Gastrocnemius medialis (tissue), 4 donors: Measurements from ENCODE around the gene ADAM19. TPM values are rescaled to one million over a fixed set of nuclear protein-coding genes. Genes with fewer than 3 reads are reported as not detected.

ENCODE experiments used
- ATAC-seq, 2 donors: fragments of 150-250 bp; one replicate each; pipeline ENCODE4 v1.9.1; 2016
- DNase-seq, 2 donors: peaks; one replicate each; pipeline ENCODE4 v3.0.0-alpha.2; 2019
- H3K27ac ChIP-seq, 4 donors: fragments of 200-600 bp; sonication (generic); 1 replicate in 1 of 4; 2 replicates in 3 of 4; pipeline ENCODE4 v1.5.1; 2016 to 2018; ENCODE audit warnings: mild to moderate bottlenecking in 2 of 4, moderate library complexity in 1 of 4
- H3K27me3 ChIP-seq, 3 donors: fragments of 200-600 bp; sonication (generic) in 2 of 3; 1 replicate in 1 of 3; 2 replicates in 2 of 3; pipeline versions ENCODE4 v1.5.1 to v1.6.0; 2016 to 2019; ENCODE audit warnings: mild to moderate bottlenecking in 1 of 3, moderate library complexity in 1 of 3
- H3K36me3 ChIP-seq, 2 donors: fragments of 200-600 bp; sonication (generic) in 1 of 2; one replicate each; pipeline ENCODE4 v1.5.1; 2017 to 2018
- H3K4me1 ChIP-seq, 2 donors: fragments of 200-600 bp; sonication (generic) in 1 of 2; one replicate each; pipeline ENCODE4 v1.5.1; 2016 to 2017; ENCODE audit warnings: mild to moderate bottlenecking in 2 of 2
- H3K4me3 ChIP-seq, 4 donors: fragments of 200-600 bp; sonication (generic) in 3 of 4; 1 replicate in 1 of 4; 2 replicates in 3 of 4; pipeline ENCODE4 v1.5.1; 2016 to 2019; ENCODE audit warnings: mild to moderate bottlenecking in 2 of 4
- H3K9me3 ChIP-seq, 3 donors: fragments of 200-600 bp; sonication (generic) in 2 of 3; 1 replicate in 1 of 3; 2 replicates in 2 of 3; pipeline ENCODE4 v1.5.1; 2016 to 2019
- POLR2A ChIP-seq, 2 donors: fragments of 450-650 bp; IDR thresholded peaks; one replicate each; pipeline ENCODE4 v1.6.1; 2017; ENCODE audit warnings: antibody characterized with exemption in 2 of 2, mild to moderate bottlenecking in 2 of 2, moderate library complexity in 2 of 2
- in situ Hi-C, 4 donors: fragments of 200-750 bp; cut with MboI; loops; one replicate each; pipeline versions ENCODE4 v1.15.0 to v1.8.0; 2017; ENCODE audit warnings: low sequenced_read_pairs in 4 of 4
- intact Hi-C: fragments of 100-400 bp; cut with DNase I; formaldehyde crosslinking; loops from one replicate; pipeline ENCODE4 v1.15.1; 2023; ENCODE audit warnings: low total_unique reads
- total RNA-seq, 4 donors: library from RNA; depleted of rRNA; stranded (reverse); fragments of >200 nt; gene quantifications; one replicate each; pipeline versions ENCODE4 v1.1.0 to v1.2.3, GENCODE V29; 2016
- TF ChIP-seq, protein P1 (sequence below), 5 experiments: fragments of 450-650 bp in 3 of 5; fragments of 200-600 bp in 2 of 5; sonication (generic) in 2 of 5; IDR thresholded peaks in 4 of 5; conservative IDR thresholded peaks in 1 of 5; 1 replicate in 4 of 5; 2 replicates in 1 of 5; pipeline ENCODE4 v1.5.1; 2016 to 2019; ENCODE audit warnings: antibody characterized with exemption in 5 of 5, mild to moderate bottlenecking in 3 of 5, moderate library complexity in 3 of 5

The ADAM19 gene
- total RNA-seq, 4 donors from 2014 or later = 0.39 to 0.97 (median 0.76) TPM

DNA sequence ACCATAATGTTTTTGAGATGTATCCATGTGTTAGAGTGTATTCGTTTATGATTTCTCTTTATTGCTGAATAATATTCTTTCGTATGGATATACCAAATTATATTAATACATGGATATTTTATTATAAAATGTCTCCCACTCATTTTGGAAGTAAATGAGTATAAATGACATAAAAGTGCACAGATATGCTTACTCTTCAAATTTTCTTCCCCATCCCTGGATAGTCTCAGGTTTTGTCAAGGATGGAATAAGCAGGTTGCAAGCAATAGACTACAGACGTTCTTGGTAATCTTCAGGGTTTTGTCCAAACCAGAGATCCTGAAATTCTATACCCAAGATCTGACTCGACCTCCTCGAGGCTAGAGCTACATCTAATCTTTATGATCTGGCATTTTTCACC lies 64.9 kb downstream of the ADAM19 start:
- peak overlapping the region in 2 of 4 donors; percentile 61 to 63 for H3K27ac ChIP-seq
- ATAC-seq = no peak
- H3K27me3 ChIP-seq = no peaks in the 10 kb centered on the region
- TF ChIP-seq, protein P1, sequence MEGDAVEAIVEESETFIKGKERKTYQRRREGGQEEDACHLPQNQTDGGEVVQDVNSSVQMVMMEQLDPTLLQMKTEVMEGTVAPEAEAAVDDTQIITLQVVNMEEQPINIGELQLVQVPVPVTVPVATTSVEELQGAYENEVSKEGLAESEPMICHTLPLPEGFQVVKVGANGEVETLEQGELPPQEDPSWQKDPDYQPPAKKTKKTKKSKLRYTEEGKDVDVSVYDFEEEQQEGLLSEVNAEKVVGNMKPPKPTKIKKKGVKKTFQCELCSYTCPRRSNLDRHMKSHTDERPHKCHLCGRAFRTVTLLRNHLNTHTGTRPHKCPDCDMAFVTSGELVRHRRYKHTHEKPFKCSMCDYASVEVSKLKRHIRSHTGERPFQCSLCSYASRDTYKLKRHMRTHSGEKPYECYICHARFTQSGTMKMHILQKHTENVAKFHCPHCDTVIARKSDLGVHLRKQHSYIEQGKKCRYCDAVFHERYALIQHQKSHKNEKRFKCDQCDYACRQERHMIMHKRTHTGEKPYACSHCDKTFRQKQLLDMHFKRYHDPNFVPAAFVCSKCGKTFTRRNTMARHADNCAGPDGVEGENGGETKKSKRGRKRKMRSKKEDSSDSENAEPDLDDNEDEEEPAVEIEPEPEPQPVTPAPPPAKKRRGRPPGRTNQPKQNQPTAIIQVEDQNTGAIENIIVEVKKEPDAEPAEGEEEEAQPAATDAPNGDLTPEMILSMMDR (IDR thresholded peaks at IDR 0.05 in 4 of 5, conservative IDR thresholded peaks at IDR 0.05 in 1 of 5) = no peak
- no peak for TF ChIP-seq POLR2A (IDR thresholded peaks at IDR 0.05)
- no peaks in the 10 kb centered on the region for H3K9me3 ChIP-seq
- intact Hi-C loops = no loop called here
- no peak for DNase-seq
- H3K4me1 ChIP-seq = peaks cover 9 to 24% of the 10 kb centered on the region in 2 donors
- no peak overlapping the region for H3K4me3 ChIP-seq
- peaks cover 0 to 4% of the 10 kb centered on the region in 2 donors for H3K36me3 ChIP-seq
- in situ Hi-C loops = no loop called here

DNA sequence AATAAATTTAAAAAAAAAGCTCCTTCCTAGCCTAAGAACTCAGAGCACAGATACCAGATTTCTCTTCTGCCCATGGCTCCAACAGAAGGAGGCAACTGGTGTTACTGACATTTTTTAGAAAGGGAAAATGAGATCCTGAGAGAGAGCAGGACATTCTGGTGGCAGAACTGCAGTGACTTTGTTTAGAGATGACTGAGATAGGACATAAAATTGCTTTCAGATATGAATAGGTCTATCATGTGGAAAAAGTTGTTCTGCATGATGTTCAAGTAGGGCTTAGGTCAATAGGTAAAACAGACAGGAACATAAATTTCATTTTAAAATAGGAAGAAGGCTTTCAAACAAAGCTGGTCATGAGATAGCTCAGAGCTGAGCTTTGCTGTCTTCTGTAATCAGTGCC lies 66.0 kb downstream of the ADAM19 start:
- Histone ChIP-seq H3K9me3 (no peaks in the 10 kb centered on the region), H3K4me3 (no peak overlapping the region), H3K36me3 (peaks cover 0 to 4% of the 10 kb centered on the region in 2 donors), H3K4me1 (peaks cover 9 to 19% of the 10 kb centered on the region in 2 donors), H3K27me3 (no peaks in the 10 kb centered on the region), H3K27ac (no peak overlapping the region)
- in situ Hi-C loops (no loop called here), intact Hi-C loops (no loop called here)
- DNase-seq (no peak), ATAC-seq (no peak)
- TF ChIP-seq, protein P1 (IDR thresholded peaks at IDR 0.05 in 4 of 5, conservative IDR thresholded peaks at IDR 0.05 in 1 of 5) = no peak
- no peak for TF ChIP-seq POLR2A (IDR thresholded peaks at IDR 0.05)

DNA sequence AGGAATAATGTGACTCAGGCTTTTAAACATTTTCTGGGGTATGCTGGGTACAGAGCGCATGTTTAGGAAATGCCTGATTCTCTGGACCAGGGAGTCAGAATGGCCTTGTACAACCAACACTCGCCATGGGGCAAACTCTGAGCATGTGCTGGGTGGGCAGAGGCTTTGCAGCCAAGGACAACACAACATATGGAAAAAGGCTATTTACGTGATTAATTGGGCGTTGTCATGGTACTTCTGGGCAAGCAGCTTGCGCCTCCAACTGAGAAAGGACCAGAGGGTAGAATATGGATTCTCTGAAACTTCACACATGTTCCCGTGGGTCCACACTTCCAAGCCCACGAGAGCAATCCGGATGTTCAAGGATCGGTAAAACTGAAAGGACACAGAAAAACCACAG lies 66.5 kb downstream of the ADAM19 start:
- H3K36me3 ChIP-seq = peaks cover 0 to 4% of the 10 kb centered on the region in 2 donors
- no peak overlapping the region for H3K27ac ChIP-seq
- H3K4me1 ChIP-seq = peaks cover 9 to 17% of the 10 kb centered on the region in 2 donors
- no peak for DNase-seq
- TF ChIP-seq, protein P1 (IDR thresholded peaks at IDR 0.05 in 4 of 5, conservative IDR thresholded peaks at IDR 0.05 in 1 of 5) = no peak
- TF ChIP-seq POLR2A (IDR thresholded peaks at IDR 0.05) = no peak
- no peak overlapping the region for H3K4me3 ChIP-seq
- in situ Hi-C loops = no loop called here
- no peak for ATAC-seq
- no peaks in the 10 kb centered on the region for H3K9me3 ChIP-seq
- intact Hi-C loops = no loop called here
- H3K27me3 ChIP-seq = no peaks in the 10 kb centered on the region

DNA sequence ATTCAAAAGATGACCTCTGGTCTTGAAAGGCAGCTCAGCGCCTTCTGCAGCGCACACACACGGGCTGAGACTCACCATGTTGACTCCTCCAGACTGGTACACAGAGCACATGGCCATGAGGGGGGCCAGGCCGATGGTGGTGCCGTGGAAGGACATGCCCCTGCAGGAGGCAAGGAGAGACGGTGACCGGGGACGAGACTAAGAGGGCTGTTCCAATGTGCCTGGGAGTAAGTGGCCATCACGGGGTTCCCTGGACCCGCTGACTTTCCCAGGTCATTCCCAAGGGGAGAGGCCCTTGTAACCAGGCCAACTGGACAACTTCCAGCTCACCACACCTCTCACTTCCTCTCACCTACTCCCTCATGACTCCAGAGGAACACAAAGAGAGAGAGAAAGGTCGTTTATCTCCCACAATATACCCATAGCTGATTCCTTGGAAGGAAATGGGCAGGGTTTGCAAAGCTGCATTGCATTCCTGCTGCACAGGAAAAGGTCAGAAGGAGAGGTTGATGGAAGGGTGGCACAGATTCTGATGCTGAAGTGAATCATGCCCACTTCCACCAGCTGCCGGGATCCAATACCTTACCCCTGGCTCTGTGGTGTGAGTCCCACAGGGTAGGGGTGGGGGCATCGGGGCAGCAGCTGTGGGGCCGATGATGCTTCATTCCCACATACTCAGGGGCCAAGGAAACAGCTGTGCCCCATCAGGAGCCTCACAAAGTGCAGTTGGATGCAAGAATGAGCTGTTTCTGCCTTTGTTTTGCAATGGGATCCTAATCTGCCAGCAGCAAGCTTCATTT lies 68.4 kb downstream of the ADAM19 start:
- ATAC-seq (no peak), DNase-seq (no peak)
- Histone ChIP-seq H3K9me3 (no peaks in the 10 kb centered on the region), H3K4me3 (no peak overlapping the region), H3K4me1 (peaks cover 5 to 15% of the 10 kb centered on the region in 2 donors), H3K36me3 (peaks cover 0 to 8% of the 10 kb centered on the region in 2 donors), H3K27me3 (no peaks in the 10 kb centered on the region), H3K27ac (no peak overlapping the region)
- no peak for TF ChIP-seq POLR2A (IDR thresholded peaks at IDR 0.05)
- TF ChIP-seq, protein P1 (IDR thresholded peaks at IDR 0.05 in 4 of 5, conservative IDR thresholded peaks at IDR 0.05 in 1 of 5) = no peak
- in situ Hi-C loops (no loop called here), intact Hi-C loops (no loop called here)
